IPS DF 4.7 (cell line): ENCODE results near the gene KCNJ1.

Source experiments
- DNase-seq: peaks from one replicate; pipeline ENCODE4 v3.0.0-alpha.2; 2013; ENCODE audit warnings: low spot score; ENCODE audit errors: extremely low read depth

Gene KCNJ1

DNA sequence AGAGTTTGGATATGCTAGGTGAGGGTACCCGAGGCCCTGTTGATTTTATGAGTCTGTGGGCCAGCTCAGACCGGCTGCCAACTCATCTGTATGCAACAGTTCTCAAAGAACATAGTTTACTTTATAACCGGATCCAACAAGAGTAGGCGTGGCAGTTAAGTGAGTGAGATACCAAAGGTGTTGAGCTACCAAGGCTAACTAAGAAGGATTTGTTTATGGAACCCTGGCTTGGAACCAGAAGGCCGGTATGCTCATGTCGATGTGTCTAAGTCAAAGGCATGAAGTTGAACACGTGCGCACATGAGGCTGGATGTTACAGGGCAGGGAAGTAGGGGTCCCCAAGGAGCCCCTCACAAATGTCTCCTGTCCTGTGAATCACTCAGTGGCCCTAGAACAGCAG lies at the start of gene KCNJ1:
KCNJ1 (minus strand) TSS at position 20 of the 400 bp plus-strand sequence. CDS start 27,053 bp downstream, outside the sequence.
- no peak for DNase-seq

DNA sequence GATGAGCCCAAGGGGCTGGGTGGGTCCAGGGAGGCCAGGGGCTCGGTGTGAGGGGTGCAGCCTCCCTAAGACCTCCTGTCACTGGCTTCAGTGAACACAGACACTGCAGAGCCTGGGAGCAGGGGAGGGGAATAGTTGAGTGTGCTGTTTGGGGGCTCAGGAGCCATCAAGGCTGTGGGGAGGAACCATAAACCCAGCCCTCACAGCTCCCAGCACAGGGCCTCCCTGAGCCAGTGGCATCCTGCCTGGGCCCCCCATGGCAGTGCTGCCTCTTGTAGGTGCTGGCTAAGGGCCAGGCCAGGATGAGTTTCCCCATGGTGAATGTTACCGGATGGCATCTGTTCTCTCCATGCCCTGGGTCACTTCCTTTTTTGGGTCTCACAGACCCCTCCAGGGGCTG lies 49.6 kb upstream of the KCNJ1 start:
- DNase-seq, result no peak

DNA sequence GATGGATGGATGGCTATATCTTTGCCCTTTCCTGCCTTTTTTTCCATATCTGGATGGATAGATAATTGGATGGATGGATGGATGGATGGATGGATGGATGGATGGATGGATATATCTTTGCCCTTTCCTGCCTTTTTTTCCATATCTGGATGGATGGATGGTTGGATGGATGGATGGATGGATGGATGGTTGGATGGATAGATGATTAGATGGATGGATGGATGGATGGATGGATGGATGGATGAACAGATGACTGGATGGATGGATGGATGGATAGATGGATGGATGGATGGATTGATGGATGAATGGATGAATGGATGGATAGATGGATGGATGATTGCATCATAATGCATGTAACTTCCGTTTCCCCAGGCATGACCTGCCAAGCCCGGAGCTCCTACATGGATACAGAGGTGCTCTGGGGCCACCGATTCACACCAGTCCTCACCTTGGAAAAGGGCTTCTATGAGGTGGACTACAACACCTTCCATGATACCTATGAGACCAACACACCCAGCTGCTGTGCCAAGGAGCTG lies 49.0 kb upstream of the KCNJ1 start:
- no peak for DNase-seq

DNA sequence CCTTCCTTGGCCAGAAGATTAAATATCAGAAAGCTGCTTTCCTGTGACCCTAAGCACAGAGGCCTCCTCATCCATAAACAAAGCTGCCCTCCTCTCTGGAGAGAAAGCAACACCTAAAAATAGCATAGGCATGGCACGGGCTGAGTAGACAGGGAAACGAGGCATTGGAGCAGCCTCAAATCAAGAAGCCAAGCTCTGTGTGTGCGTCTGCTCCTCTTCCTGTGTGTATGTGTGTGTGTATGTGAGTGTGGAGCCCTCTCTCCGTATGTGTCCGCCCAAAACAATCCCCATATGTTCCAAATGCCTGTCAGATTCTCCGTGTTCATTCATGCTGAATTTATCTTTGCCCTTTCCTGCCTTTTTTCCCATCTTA lies 48.0 kb upstream of the KCNJ1 start:
- no peak for DNase-seq

DNA sequence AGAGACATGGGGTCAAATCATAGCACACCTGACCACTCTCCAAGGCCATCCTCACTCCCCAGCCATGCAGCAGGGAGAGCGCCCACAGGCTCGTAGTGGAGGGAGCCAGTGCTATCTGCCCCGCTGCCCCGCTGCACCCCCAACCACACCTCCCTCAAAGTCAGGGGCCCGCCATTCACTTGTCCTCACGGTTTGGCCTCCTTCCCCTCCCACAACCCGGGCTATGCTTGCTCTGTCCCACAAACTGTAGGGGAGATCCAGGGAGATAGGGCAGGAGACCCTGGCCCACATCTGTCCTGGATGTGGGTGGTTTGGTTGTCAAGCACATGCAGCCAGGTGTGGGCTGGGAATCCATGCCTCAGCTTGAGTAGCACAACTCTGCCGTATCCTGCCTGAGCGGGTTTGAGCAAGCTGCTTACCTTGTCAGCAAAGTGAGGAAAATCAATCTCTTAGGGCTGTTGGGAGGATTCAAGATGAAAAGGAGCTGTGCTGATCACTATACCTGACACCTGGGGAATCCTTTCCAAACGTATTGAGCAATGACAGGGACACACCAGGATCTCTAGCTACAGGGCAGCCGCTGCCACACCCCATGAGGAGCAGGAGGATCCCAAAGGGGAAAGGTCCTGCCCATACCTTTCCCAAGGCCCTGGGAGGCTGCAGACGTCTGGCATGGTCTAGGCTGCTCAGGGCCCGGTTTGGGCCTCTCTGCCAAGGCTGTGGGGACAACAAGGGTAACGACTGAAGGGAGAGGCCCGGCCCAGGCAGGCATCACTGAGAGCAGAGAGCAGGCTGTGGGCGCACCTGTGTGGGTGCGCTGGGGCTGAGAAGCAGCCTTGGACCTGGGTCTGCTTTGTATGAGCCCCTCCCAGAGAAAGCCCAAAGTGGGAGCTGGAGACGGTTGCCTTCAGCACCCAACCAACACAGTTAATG lies 47.4 kb upstream of the KCNJ1 start:
- DNase-seq, result no peak

DNA sequence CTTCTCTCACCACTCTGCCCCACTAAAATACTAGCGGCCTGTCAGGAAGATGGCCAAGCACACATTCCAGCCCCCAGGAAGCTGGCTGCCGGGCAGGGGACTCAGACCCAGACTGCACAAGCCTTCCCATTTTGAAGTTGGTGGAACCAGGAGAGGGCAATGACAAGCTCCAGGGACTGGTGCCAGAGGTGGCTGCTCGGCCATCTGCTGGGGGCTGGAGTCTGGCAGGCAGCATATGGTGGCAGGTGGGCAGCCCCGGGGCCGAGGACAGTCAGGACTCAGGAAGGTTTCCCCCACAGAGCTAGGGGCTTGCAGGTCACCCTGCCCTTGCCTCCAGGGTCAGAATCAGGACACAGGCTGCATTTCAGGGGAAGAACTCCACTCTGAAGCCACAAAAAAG lies 46.7 kb upstream of the KCNJ1 start:
- no peak for DNase-seq

DNA sequence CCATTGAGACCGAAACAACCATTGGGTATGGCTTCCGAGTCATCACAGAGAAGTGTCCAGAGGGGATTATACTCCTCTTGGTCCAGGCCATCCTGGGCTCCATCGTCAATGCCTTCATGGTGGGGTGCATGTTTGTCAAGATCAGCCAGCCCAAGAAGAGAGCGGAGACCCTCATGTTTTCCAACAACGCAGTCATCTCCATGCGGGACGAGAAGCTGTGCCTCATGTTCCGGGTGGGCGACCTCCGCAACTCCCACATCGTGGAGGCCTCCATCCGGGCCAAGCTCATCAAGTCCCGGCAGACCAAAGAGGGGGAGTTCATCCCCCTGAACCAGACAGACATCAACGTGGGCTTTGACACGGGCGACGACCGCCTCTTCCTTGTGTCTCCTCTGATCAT lies 44.6 kb upstream of the KCNJ1 start:
- DNase-seq, result no peak

DNA sequence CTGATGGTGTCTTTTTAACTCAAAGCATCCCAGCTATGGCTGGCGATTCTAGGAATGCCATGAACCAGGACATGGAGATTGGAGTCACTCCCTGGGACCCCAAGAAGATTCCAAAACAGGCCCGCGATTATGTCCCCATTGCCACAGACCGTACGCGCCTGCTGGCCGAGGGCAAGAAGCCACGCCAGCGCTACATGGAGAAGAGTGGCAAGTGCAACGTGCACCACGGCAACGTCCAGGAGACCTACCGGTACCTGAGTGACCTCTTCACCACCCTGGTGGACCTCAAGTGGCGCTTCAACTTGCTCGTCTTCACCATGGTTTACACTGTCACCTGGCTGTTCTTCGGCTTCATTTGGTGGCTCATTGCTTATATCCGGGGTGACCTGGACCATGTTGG lies 44.1 kb upstream of the KCNJ1 start:
- DNase-seq, result no peak

DNA sequence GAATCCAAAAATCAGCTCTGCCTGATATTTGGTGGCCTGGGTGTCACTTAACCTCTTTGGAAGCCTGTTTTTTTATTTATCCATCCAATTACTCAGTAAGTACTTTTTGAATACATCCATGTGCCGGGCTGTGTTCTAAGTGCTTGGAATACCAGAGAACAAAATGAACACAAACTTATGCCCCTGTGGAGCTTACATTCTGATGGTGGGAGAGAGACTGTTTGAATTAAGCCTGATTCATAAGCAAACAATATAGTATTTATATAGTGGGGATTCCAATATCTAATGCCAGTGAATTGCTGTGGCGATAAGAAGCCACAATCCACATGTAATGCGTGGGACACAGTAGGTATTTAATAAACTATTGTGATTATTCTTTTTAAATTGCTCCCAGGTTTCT lies 43.5 kb upstream of the KCNJ1 start:
- no peak for DNase-seq

DNA sequence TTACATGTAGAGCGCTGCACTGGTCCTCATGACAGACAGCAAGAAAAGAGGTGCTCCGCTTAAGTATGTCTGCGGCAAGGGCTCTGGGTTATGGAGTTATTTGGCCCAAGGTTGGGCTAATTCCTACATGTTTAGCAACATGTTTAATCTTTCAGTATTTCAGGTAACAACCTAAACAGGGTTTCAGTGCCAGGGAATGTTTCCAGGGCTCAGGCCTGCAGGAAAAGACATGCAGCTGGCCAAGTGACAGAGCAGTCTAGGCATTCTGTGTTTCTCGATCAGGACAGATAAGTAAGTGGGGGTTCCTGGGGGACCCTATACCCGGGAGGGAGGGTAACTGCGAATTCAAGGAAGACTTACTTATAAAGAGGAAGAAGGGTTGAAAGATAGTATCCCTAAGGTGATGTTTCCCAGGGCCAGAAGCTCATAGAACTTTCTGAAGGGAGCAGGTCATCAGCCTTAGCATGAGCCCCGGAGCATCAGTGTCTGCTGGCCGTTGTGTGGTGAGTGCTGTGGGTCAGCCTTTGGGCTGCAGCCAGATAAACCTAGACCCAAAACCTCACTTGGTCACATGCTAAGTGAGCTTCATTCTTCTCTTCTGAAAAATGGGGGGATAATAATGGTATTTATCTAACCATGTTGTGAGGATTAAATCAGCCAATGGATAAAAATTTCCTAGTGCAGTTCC lies 42.5 kb upstream of the KCNJ1 start:
- no peak for DNase-seq

DNA sequence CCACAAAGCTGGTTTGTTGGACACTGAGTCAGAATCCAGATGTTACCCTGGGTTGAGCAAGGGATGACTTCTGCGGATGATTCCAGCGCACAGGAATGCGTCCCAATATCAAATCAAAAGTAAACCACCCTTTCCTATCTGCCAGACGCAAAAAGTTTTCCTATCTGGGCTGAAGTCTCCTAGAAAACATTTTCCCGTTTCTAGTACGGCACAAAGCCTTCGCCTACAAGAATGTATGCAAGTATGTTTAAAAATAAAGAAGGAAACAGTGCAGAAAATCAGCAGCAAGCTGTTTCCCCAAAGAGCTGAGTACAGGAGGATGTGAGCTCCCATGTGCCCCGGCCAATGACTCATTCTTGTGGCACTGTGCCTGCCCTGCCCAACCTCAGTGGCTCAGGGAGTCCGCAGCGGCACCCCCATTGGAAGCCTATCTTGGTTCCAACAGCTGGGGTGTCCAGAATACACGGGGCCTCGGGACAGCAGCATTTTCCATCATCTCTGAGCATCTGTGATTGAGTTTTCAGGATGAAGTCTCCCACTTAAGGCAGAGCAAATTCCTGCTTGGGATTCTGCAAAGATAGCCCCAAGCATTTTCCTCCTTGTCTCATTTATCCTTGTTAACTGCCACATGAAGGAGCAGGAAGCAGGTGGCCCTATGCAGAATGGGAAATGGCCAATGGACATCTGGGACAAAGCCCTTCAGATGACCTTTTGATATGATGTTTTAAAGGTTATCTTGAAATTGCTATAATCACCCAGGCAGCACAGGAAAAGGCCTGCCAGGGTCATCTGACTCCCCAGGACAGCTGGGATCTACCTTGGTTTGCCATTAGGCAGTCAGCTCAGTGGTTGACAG lies 41.5 kb upstream of the KCNJ1 start:
- DNase-seq, result no peak

DNA sequence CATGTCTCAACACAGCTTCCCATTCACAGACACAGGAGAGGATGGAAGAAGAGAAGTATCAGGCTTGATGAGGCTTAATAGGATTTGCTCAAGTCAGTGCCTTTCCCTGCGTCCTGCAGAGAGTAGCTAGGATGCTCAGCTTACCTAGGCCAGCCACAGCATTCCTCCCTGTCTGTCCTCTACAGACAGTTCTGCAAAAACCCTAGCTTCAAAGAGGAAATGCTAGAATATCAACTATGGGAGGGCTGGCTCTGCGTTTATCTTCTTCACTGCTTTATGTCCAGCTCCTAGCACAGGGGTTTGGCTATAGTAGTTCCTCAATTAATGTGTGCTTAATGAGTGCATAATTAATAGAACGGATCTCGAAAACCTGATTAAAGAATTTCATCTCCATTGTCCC lies 40.5 kb upstream of the KCNJ1 start:
- no peak for DNase-seq

DNA sequence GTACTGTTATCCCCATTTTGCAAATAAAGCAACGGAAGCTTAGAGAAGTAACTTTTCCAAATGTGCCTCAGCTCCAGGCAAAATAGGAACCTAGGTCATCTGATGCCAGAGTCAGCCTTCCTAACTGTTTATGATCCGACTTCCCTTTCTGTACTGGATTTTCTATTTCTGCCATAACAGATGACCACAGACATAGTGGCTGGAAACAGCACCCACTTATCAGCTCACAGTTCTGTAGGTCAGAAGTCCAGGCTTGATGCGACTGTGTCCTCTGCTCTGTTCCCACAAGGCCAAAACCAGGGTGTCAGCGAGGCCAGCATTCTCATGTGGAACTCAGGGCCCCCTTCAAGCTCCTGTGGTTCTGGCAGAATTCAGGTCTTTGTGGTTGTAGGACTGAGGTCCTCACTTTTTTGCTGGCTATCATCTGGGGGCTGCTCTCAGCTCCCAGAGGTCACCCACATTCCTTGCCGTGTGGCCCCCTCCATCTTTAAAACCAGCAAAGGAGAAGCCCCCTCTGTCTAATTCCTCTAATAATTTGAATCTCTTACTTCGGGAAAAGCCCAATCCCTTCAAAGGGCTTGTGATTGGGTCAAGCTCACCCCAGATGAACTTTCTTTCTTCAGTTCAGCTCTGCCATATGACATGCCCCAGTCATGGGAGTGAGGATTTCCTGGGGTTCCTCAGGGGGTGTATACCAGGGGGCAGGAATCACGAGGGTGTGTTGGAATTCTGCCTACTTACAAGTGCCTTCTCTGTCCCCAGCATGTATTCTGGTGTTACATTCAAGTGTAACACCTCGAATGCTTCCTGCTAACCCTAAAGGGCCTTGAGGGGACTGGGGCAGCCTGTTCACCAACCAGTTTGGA lies 39.3 kb upstream of the KCNJ1 start:
- no peak for DNase-seq

DNA sequence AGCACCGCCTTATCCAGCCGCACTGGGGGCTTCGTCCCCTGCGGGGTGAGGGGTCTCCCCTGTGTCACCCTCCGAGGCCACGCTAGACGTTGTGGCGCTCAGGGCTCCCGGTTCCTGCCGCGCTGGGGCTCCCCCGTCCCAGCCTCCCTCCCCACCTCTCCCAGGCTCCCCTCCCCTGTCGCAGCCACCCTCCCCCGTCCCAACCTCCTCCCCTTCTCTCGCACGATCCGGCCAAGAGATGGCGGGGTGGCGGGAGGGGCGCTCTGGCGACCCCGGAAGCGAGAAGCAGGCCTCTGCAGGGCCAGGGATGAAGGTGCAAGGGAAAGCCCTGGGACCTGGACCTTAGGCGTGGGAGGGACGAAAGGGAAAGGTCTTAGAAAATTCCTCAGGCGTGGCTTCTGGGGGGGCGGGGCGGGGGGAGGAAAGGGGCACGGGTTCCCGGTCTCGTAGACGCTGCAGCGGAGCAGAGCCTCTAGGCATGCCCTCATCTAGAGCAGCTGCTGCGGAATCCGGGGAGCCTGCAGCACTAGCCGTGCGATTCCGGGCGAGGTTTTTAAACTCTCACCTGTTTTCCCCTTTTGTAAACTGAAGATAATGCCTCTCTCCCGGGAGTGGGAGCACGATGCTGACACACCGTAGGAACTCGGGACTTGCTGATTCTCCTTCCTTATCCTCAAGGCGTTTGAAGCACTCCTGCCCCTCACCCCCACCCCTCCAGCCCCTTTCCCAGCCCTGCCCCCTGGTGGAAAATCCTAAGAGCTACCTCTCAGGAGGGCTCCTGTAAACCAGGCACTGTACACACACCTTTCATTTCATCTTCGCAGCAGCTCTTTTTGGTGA lies 38.5 kb upstream of the KCNJ1 start:
- DNase-seq, result no peak

DNA sequence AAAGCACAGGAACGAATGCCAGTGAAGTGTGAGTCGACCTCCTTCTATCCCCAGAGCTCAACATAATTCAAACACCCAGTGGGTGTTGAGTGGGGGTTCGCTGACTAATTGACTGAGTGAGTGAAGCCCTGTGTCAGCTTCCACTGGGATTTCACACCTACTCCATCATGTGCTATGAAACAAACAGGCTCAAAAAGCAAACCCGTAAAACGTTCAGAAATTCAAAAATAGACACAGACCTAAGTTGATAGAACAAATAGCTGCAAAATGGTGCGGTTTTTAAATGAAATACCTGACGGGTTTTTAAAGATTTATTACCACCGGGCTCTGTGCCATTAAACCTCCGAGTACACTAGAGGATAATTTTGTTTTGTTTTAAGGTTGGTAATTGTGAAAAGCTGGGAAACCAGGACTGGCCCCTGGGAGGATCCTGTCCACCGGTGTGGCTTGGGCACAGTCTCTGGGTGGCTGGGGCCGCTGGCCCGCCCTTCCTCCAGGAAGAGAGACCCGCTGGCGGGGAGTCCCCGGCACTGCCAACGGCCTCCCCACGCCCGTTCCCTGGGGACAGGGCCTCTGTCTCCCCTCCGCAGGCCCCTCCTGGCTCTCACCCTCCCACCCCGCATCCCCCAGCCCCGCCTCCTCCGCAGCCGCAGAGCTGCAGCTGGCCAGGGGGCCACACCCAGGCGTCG lies 37.7 kb upstream of the KCNJ1 start:
- DNase-seq, result no peak

DNA sequence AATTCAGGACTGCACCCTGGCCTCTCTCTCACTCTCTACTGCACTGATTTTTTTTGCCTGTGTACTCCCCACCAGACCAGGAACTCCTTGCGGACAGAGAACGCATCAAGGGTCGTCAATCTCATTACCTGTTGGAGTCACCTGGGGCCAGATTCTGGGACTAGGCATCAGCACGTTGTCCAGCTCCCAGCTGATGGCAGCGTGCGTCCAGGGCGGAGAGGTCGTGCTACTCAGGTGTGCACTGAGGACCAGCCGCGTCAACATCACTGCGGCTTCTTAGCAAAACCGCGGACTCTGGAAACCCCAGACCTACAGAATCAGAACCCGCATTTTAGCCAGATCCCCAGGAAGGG lies 37.2 kb upstream of the KCNJ1 start:
- DNase-seq, result no peak

DNA sequence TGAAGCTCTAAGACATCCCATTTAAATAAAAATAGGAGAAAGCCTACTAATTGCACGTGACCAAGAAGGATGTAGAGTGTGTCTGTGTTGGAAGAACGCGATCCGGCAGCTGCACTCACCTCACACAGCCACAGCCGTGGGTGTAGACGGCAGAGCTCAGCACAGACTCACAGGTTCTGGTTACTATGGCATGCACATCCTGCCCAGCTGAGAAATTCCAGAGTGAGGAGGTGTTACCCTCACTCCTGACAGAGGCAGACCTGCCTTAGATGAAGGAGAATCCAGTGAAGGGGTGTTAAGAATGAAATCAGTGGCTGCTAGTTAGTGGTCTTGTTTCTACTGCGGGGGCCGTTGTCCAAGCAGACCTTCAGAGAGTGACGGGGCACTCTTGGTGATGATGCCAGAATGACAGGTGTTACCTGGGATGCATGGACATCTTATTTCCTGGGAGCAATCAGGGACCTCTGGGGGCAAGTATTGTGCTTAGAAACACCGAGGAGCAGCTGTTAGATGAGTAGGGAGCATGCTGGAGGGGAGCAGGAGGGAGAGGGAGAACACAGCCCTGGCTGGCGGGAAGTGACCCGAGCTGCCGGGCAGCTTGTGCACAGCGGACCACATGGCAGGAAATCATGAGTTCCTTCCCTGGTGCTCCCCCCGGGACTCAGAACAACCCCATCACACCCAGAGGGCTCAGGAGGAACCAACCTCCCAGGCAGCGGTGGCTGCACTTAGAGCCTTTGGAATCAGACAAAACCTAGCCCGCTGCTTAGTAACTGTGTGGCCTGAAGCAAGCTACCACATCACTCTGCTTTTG lies 36.4 kb upstream of the KCNJ1 start:
- no peak for DNase-seq

DNA sequence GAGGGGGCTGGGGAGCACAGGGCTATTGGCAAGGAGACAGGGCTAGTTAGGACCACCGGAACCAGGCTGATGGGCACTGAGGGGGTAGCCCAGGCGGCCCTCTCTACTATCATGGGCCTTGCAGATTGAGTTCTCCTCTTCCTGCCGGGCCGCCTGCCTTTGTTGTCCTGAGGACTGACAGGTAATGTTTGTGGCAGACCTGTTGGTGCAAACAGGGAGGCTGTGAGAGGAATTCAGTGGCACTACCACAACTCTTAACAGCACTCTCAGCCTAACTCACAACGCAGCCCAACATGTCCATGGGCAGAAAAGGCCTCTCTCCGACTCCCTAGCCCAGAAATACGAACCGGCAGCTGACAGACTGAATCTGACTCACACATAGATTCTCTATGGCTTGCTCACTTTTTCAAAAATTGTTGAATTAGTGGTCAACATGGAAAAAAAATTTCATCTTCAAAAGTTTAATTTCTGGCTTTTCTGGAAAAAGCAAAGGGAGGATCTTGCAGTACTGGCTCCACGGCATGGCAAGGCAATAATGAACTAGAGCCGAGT lies 35.5 kb upstream of the KCNJ1 start:
- DNase-seq, result no peak
